ENCODE measurements around the gene EBF3. TPM values are rescaled to one million over a fixed set of nuclear protein-coding genes. Genes with fewer than 3 reads are reported as not detected.

EBF3 gene
- total RNA-seq, 2 experiments from 2014 or later: not detected

GRCh38 chr10:129919358-129919757 is 44.7 kb downstream of the EBF3 start:
- intact Hi-C loops (cut with DNase I, micrococcal nuclease): no loop called here
- ChIA-PET POLR2A (no interaction called here), CTCF (no interaction called here)
- DNase-seq: no peak
- no peak overlapping the region for H3K27ac Mint-ChIP-seq
- Histone ChIP-seq H3K27ac (ENCODE audit: low read depth in 1 of 2, low read length in 2 of 2) (no peak overlapping the region), H3K4me3 (ENCODE audit: low read length) (no peak overlapping the region), H3K4me1 (ENCODE audit: insufficient read depth, low read length) (no peaks in the 10 kb centered on the region), H3K9me3 (ENCODE audit: control insufficient read depth in 1 of 2, insufficient read depth in 1 of 2, low read length in 2 of 2) (no peaks in the 10 kb centered on the region), H3K36me3 (ENCODE audit: insufficient read depth, low read length) (no peaks in the 10 kb centered on the region), H3K27me3 (ENCODE audit: control insufficient read depth in 1 of 2, insufficient read depth in 2 of 2, low read length in 2 of 2) (no peaks in the 10 kb centered on the region)
- no peak overlapping the region for H3K4me3 Mint-ChIP-seq
- no peaks in the 10 kb centered on the region for H3K9me3 Mint-ChIP-seq
- no peak for TF ChIP-seq CTCF (IDR thresholded peaks at IDR 0.05)
- H3K4me1 Mint-ChIP-seq (ENCODE audit: low read depth): no peaks in the 10 kb centered on the region
- no peaks in the 10 kb centered on the region for H3K27me3 Mint-ChIP-seq
- ATAC-seq (ENCODE audit: poor library complexity): no peak
- H3K36me3 Mint-ChIP-seq (ENCODE audit: low read depth): no peaks in the 10 kb centered on the region

- DNase-seq (no peak), ATAC-seq (ENCODE audit: poor library complexity) (no peak)
- no peaks in the 10 kb centered on the region for H3K27me3 Mint-ChIP-seq
- ChIA-PET POLR2A (no interaction called here), CTCF (no interaction called here)
- H3K4me1 ChIP-seq (ENCODE audit: insufficient read depth, low read length): no peaks in the 10 kb centered on the region
- H3K9me3 ChIP-seq (ENCODE audit: control insufficient read depth in 1 of 2, insufficient read depth in 1 of 2, low read length in 2 of 2): no peaks in the 10 kb centered on the region
- no peak for TF ChIP-seq CTCF (IDR thresholded peaks at IDR 0.05)
- H3K27ac ChIP-seq (ENCODE audit: low read depth in 1 of 2, low read length in 2 of 2): no peak overlapping the region
- no peaks in the 10 kb centered on the region for H3K4me1 Mint-ChIP-seq (ENCODE audit: low read depth)
- intact Hi-C loops (cut with DNase I, micrococcal nuclease): no loop called here
- H3K27me3 ChIP-seq (ENCODE audit: control insufficient read depth in 1 of 2, insufficient read depth in 2 of 2, low read length in 2 of 2): no peaks in the 10 kb centered on the region
- no peaks in the 10 kb centered on the region for H3K36me3 ChIP-seq (ENCODE audit: insufficient read depth, low read length)
- no peak overlapping the region for H3K4me3 ChIP-seq (ENCODE audit: low read length)
- H3K36me3 Mint-ChIP-seq (ENCODE audit: low read depth): no peaks in the 10 kb centered on the region
- H3K4me3 Mint-ChIP-seq: no peak overlapping the region
- no peak overlapping the region for H3K27ac Mint-ChIP-seq
- no peaks in the 10 kb centered on the region for H3K9me3 Mint-ChIP-seq
Observed at GRCh38 chr10:129918836-129919235, 45.2 kb downstream of the EBF3 start.

GRCh38 chr10:129918401-129918800 is 45.7 kb downstream of the EBF3 start:
- Histone ChIP-seq H3K27ac (ENCODE audit: low read depth in 1 of 2, low read length in 2 of 2) (no peak overlapping the region), H3K27me3 (ENCODE audit: control insufficient read depth in 1 of 2, insufficient read depth in 2 of 2, low read length in 2 of 2) (no peaks in the 10 kb centered on the region), H3K9me3 (ENCODE audit: control insufficient read depth in 1 of 2, insufficient read depth in 1 of 2, low read length in 2 of 2) (no peaks in the 10 kb centered on the region), H3K36me3 (ENCODE audit: insufficient read depth, low read length) (no peaks in the 10 kb centered on the region), H3K4me3 (ENCODE audit: low read length) (no peak overlapping the region), H3K4me1 (ENCODE audit: insufficient read depth, low read length) (no peaks in the 10 kb centered on the region)
- DNase-seq (no peak), ATAC-seq (ENCODE audit: poor library complexity) (no peak)
- CTCF ChIA-PET: no interaction called here
- POLR2A ChIA-PET: no interaction called here
- Mint-ChIP-seq H3K36me3 (ENCODE audit: low read depth) (no peaks in the 10 kb centered on the region), H3K27me3 (no peaks in the 10 kb centered on the region), H3K27ac (no peak overlapping the region), H3K4me1 (ENCODE audit: low read depth) (no peaks in the 10 kb centered on the region), H3K4me3 (no peak overlapping the region), H3K9me3 (no peaks in the 10 kb centered on the region)
- intact Hi-C loops (cut with DNase I, micrococcal nuclease): no loop called here
- no peak for TF ChIP-seq CTCF (IDR thresholded peaks at IDR 0.05)
